GM21825 (cell line): ENCODE results near the gene DKK2.

ENCODE experiments used
- ATAC-seq: cut with Tn5 transposase; IDR thresholded peaks from one replicate; pipeline ENCODE4 v1.9.1; 2021; ENCODE audit warnings: mild to moderate bottlenecking, moderate library complexity; ENCODE audit not compliant: unreplicated experiment

Gene DKK2, protein sequence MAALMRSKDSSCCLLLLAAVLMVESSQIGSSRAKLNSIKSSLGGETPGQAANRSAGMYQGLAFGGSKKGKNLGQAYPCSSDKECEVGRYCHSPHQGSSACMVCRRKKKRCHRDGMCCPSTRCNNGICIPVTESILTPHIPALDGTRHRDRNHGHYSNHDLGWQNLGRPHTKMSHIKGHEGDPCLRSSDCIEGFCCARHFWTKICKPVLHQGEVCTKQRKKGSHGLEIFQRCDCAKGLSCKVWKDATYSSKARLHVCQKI

DNA sequence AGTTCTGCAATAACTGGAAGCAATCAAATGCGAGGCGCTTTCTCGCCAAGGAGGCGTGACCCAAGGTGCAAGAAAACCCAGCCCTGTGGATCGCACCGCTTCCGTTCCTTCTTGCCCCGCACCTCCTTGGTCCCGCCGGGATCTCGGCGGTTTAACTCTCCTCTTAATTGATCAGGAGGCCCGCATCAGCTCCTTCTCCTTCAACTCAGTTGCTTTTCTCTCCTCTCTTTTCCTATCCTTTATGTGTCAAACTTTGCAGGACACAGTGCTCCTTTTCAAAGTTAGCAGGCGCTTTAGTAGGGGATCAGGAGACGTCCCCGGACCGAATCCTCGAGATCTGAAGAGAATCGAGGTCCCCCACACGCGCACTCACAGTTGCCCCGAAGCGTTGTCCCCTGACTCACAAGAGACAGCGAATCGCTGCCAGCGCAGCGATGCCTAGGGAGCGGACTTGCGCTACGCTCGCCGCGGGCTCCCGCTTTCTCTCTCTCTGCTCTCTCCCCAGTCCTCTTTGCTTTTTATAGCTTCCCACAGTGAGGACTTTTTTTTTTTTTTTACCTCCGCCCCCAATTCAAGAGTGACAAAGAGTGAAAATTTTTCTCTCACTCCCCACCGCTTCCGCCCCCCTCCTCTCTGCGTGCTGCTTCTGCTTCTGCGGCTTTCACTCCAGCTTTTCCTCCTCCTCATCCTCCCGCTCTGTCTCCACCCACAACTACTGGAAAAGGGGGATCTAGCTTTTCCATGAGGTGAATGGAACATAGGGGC lies at the start of gene DKK2:
DKK2 (minus strand) TSS at position 495 of the 765 bp plus-strand sequence. CDS start 722 bp downstream, outside the sequence.
- no peak for ATAC-seq

DNA sequence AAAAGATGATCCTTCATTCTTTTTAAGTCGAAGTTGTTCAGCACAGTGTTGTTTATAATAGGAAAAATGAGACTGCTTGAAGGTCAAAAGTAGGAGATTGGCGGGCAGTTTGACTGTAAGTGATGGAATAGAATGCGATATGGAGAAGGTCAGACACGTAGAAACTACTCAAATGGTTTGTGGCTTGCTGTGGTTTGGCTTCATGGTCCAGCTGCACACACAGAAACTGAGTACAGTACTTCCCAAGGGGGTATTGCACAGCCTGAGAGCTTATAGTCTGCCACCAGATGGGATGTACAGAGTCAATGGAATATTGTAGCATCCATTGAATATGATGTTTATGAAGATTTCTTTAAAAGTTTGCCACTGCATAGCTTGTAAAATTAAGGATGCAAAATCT lies 41.1 kb upstream of the DKK2 start:
- no peak for ATAC-seq

DNA sequence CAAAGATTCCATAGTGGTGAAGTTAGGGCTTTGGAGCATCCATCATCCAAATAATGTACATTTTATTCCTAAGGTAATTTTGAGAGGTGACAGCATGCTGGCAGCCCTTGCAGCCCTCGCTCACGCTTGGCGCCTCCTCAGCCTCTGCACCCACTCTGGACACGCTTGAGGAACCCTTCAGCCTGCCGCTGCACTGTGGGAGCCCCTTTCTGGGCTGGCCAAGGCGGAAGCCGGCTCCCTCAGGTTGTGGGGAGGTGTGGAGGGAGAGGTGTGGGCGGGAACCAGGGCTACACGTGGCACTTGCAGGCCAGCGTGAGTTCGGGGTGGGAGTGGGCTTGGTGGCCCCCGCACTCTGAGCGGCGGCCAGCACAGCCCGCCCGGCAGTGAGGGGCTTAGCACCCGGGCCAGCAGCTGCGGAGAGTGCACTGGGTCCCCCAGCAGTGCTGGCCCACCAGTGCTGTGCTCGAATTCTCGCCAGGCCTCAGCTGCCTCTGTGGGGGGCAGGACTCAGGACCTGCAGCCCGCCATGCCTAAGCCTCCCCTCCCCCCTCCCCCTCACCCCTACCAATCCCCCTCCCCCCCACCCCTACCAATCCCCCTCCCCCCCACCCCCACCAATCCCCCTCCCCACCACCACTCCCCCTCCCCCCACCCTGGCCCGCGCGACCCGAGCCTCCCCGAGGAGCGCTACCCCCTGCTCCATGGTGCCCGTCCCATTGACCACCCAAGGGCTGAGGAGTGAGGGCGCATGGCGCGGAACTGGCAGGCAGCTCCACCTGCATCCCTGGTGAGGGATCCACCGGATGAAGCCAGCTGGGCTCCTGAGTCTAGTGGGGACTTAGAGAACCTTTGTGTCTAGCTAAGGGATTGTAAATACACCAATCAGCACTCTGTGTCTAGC lies 37.0 kb upstream of the DKK2 start:
- no peak for ATAC-seq

DNA sequence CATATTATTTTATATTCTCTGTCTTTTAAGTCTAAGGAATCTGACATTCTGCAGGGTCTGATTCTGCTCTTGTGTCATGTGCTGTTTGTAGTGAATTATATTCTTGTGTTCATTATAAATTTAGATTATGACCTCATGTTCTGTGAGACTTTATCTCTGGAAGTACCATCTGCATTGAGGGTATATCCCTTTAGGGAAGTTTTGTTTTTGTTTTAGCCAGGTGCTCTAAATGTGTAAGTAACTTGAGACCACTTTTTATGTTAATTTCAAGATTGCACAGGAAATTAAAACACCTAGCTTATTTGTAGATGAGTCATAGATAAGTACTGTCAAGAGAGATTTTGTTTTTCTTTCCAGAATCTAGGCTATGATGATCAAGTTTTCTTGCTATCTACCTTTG lies 35.0 kb upstream of the DKK2 start:
- ATAC-seq = no peak

DNA sequence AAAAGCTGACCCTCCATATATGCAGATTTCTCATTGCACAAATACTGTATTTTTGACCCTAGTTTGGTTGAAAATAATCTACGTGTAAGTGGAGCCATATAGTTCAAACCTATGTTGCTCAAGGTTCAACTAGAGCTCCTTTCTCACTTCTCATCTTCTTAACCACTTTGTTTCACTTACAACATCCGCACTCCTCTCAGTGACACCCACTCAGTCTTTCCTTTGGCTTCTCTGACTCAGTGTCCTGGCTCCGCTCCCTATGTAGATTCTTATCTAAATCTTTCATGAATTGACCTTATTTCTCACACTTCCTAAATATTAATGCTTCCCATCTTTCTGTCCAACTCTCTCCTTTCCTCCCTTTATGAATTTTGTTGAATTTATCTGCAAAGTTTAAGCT lies 32.9 kb upstream of the DKK2 start:
- no peak for ATAC-seq

DNA sequence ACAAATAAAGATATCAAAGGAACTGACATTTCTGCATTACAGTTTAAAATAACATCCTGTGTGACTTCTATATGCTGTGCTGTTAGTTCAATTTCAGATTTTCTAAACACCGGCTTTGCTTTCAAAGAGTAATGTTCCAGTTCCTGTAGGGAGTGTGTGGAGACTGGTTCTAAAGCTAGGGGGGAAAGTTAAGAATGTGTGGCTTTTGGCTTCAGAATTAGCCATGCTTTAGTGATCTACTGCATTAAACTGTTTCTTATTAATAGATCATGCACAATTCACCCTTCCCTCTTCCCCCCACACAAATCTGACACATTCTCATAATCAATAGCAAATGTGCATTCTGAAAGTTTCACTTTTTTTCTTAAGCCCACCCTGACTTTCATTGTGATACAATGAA lies 32.0 kb upstream of the DKK2 start:
- no peak for ATAC-seq

DNA sequence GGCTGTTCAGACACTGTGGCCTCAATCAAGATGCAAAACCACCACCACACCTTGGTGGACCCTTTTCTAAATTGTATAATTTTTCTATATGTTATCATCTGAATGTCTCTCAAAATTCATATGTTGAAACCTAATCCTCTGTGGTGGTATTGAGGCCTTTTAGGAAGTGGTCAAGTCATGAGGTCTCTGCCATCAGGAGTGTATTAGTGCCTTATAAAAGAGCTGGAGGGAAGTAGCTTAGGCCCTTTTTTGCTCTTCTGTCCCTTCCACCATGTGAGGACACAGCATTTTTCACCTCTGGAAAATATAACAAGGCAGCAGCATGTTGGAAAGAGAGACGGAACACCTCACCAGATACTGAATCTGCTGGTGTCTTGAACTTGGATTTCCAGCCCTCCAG lies 30.5 kb upstream of the DKK2 start:
- no peak for ATAC-seq

DNA sequence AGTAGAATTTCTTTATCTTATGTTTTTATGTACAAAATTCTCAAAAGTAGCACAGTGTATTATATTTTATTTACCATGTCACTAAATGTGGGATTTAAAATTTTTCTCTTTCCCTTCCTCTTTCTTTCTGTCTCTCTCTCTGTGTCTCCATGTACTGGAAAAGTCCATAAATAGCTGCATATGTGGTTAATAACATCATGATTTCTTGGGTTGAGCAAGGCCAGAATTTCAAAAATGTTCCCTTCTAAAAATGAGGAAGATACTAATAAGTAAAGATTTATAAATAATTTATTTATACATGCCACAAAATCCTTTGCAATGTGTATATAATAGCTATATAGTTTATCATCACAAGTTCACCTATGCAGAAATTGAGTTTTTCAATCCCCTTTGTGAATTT lies 29.1 kb upstream of the DKK2 start:
- ATAC-seq = no peak

DNA sequence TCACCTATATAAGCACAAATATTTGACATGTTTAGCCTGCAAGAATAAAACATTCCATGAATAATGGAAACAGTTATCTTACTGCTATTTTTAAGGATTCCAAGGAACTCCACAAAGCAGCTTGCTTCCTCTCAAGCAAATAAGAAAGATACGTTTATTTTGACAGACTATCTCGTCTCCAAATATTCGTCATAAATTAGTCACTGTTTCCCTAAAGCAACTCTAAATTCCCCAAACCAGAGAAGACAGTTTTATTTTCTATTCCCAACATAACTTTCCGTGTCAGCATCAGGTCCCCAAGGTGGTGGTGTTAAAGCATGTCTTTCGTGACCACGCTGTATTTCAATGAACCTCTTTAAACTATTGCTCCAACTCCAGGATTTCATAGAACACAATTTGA lies 24.3 kb upstream of the DKK2 start:
- ATAC-seq = no peak

DNA sequence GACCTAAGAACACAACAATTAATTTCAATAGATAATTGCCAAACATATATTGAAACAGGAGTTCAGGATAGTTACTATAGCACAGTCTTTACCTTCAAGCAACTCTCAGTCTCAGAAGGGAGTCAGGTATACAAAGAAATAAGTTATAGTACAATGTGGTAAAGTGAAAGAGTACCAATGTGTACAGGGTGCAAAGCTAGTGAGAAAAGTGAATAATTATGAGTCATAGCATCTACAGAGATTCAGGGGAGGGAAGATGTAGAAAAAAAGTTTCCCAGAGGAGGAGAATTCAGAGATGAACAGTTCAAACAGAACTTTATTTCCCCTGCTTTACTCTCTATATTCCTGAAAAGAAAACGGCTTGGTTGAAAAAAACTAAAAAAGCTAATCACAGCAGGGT lies 22.7 kb upstream of the DKK2 start:
- ATAC-seq = no peak

DNA sequence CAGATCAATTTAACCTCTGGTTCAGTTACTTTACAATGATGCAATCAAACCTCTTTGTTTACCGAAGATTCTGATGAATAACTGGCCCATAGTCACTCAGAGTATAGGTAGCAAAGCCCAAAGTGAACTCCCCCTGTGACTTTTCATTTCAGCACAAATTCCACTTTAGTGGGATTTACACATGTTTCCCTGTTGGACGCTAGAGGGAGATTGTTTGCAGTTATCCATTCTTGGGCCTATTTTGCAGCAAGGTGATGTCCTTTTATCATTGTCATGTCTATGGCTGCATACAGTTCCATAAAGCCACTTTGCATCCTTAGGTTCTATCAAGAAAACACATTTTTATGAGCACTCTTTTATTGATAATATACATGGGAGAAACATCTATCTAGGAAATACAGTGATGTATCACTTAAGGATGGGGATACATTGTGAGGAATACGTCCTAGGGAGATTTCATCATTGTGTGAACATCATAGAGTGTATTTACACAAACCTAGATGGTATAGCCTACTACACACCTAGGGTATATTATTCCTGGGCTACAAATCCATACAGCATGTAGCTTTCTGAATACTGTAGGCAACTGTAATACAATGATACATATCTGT lies 14.5 kb upstream of the DKK2 start:
- ATAC-seq = no peak

DNA sequence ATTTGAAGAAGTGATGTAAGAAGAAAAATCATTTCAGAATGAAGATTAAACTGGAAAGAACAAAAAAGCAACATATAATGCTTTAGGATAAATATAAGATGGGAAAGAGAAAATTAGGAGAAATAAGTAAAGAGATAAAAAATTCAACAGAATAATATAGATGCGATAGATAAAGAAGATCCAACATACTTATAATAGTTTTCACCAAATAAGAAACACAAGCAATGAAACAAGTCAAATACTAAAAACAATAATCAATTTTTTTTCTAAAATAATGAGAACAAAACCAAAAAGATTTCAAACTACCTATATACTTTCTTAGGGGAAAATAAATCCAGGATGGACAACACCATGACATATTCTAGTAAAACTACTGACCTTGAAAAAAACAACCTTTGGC lies 10.1 kb upstream of the DKK2 start:
- ATAC-seq = no peak

DNA sequence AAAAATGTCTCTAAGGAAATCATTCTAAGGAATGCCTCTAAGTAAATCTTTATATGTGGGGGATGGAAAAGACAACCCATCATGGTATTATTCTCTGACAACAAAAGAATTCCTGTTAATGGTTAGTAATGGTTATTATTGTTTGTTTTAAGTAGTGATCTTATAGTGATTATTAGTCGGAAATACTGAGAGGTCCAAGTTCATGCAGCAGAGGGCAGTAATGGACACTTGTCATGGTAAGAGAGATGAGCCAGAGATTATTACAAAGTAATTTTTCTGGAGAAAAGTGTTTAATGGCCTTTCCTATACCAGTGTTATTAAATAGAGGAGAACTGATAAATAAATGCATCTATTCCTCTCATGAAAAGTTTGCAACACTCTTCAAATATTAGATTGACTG lies 8.1 kb upstream of the DKK2 start:
- ATAC-seq = no peak

DNA sequence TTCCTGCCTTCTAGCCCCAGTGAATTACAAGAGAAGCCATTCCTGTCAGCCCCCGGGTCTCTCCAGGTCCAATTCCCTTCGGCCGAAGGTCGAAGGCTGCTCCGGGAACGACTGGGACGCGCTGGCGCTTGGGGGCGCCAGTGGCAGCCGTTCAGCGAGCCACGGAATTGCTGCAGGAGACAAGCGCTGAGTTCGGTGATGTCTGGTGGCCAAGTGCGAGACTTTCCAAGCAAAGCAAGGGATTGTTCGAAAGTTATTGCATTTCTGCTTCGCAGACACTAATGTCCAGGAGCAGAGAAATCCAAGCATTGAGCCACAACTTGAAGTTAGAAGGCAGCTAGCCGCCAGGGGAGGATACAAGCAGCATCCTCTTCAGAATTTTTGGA lies 1.1 kb upstream of the DKK2 start:
- no peak for ATAC-seq

DNA sequence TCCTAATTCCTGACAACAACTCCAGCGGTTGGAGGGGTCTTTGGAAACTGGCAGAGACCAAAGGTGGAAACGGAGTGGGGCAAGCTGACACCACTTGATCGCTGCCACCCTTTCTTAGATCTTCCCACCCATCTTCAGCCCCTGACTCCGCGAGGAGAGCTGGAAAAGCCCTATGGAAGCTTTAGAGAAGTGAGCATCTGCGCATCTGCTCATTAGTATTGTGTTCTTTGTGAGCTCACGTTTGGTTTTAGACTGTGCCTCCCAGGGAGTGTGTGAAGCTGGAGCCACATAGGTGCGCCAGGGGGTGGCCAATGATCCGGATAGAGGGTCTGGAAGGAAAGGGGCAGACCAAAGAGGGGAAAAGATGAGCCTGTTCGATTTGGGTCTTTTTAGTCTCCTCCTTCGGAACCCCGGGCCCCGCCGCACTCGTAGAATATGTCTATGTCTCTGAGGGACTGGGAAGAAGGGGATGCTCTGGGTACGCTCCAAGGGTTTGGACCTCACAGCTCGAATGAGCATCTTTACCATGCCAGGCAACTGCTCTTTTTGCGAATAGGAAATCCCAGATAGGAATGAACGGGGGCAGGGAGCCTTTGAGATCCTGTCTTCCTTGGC lies 578 bp upstream of the DKK2 start:
- ATAC-seq = no peak

DNA sequence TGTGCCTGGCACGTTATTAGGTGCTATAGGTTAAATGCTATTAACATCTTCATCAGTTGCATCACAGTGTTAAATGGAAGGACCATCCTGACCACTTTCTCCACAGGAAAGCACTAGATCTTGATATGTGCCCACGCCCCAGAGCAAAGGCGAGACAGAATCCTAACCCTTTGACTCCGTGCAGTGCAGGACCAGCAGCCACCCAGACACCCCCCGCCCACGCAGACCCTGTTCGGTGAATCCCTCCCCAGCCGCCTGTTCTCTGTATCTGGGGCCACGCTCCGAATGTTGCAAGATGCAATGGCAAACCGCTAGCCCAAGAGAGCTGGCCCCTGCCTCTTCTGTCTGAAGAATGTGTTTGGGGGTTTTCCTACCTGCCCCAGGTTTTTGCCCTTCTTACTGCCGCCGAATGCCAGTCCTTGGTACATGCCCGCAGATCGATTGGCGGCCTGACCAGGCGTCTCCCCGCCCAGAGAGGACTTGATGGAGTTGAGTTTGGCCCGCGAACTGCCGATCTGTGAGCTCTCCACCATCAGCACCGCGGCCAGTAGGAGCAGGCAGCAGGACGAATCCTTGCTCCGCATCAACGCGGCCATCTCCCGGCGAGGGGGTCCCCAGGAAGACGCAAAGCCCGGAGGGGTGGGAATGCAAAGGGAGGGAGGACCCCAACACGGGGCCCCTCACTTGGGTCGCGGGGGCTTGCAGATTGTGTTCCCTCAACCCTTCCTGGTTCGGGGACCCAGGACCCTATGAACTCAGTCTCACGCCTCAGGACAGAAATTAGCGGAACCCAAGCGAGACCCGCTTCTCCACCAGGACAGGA lies 906 bp downstream of the DKK2 start:
- ATAC-seq = no peak

DNA sequence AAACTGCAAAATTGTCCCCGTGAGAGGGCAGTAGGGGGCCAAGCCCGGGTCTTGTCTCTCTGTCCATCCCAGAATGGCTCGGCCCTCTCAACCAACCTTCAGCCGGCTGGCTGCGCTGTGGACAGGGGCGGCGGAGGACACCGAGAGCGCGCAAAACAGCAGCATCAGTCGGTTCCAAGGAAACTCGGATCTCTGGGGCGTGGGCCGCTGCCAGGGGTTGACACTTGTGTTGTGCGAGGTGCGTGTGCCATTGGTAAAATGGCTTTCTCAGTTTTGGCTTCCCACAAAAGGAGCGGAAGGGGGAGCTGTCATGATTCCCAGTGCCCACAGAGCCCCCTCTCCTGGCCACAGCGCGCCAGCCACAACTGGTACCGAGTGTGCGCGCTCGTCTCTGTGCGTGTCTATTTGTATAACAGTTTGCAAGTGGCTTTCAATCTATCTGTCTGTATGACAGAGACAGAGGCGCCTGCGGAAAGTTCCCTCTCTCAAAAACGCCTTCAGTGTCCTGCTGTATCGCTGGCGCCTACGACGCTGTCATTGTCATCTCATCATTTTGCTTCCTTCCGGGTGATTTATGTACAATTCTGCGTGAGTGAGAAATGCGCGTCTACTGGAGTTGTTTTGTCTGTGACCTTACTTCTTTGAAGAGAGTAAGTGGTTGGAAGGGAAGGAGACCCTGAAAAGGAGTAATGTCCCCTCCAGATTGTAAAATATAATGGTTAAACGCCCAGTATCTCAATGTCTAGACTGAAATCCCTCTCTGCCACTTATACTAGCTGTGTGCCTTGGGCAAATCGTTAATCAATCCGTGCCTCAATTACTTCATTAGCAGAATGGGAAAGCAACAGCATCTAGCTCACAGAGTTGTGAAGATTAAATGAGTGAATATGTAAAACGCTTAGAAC lies 1.8 kb downstream of the DKK2 start:
- ATAC-seq = no peak

DNA sequence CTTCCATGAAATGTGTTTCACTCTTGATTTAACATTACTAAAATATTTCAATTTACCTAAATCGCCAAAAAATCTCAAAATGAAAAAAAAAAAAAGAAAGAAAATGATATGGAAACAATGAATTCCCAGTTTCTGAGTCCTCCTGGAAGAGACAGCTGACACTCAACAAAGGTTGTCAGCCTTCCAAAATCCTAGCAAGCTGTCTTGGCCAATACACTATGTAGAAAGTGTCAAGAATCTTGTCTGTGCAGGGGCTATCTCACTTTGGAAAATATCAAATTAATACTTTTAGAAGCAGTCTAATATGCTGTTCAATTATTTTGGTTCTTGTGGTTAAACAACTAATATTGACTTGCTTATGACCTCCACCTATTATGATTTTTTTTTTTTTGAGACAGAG lies 8.7 kb downstream of the DKK2 start:
- ATAC-seq = no peak

DNA sequence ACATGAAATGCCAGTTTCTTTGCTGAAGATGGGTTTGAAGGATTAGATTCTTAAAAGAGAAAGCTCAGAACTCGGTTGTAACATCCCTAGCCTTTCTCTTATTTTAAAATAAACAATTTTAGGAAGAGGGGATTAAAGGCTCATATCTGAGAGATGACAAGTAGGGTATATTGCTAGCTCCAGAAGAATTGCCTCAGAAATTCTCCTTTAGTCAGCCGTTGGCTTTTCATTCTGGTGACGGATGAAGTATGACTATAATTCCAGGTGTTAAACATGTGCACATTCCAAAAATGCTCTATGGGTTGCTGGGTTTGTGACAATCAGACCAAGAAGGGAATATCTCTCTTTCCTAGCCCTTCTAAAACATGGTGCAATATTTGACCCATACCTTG lies 17.8 kb downstream of the DKK2 start:
- no peak for ATAC-seq
